ENCODE data around the gene PHPT1. TPM values are rescaled to one million over a fixed set of nuclear protein-coding genes. Genes with fewer than 3 reads are reported as not detected.

Gene PHPT1
- total and polyA plus RNA-seq, 2 of the 13 experiments (the other 11 are each of a cell fraction or from before 2014, with no cell fraction given): 189 to 192 TPM

GRCh38 chr9:136885950-136886578 lies 36.9 kb downstream of the PHPT1 start, which contains the start of gene TRAF2:
Gene TRAF2 (plus strand): TSS chr9:136886516. CDS start chr9:136898741, 12,225 bp downstream.
- ChIA-PET POLR2A (interaction anchor here (0.7 to 7.1 kb wide), 16 partner anchors 10 to 244 kb away, joined by 3 to 45 read pairs (median 5); partner anchors contain the start of genes C8G, EDF1, FBXW5 and MAN1B1), CTCF (ENCODE audit: low intra/inter-chr PET ratio, low total read pairs) (no interaction called here)
- Histone ChIP-seq H3K79me2 (ENCODE audit: insufficient read depth, low read length) (peaks cover 43% of the 10 kb centered on the region), H3K27me3 (ENCODE audit: control insufficient read depth in 1 of 2, insufficient read depth in 2 of 2, low read length in 2 of 2) (no peaks in the 10 kb centered on the region), H3K4me1 (ENCODE audit: insufficient read depth, low read length) (peaks cover 57% of the 10 kb centered on the region), H4K20me1 (ENCODE audit: insufficient read depth, low read length) (0 out of 2 replicates have a peak, but pooled peaks cover 10% of the 10 kb centered on the region), H3K27ac (ENCODE audit: extremely low read length, insufficient read depth, low read length) (peak within 1 kb of the TSS; percentile 74), H3K9me3 (ENCODE audit: low read length) (no peaks in the 10 kb centered on the region), H3K9ac (ENCODE audit: insufficient read depth, low read depth, low read length) (peak within 1 kb of the TSS; percentile 89), H2AFZ (ENCODE audit: low read length) (no peak within 1 kb of the TSS), H3K4me2 (ENCODE audit: low read depth, low read length) (peak within 1 kb of the TSS; percentile 96), H3K4me3 (replicated peaks in 1 of 3; ENCODE audit: insufficient read depth in 1 of 3, low read depth in 2 of 3, low read length in 3 of 3) (peak within 1 kb of the TSS; percentile 81 to 92 (median 85)), H3K36me3 (replicated peaks in 1 of 2; ENCODE audit: control insufficient read depth in 1 of 2, insufficient read depth in 2 of 2, low read length in 2 of 2) (peaks cover 0 to 9% of the 10 kb centered on the region in 2 experiments; a peak in 3 of 5 replicates)
- WGBS (ENCODE audit: low lambda C conversion rate): 0% methylated on average over 21 of the region's 88 CpGs
- in situ Hi-C loops (cut with HindIII; ENCODE audit: extremely low pct_ligation_motif_present, low pct_unique_long_range_greater_than_20kb): no loop called here
- intact Hi-C loops (cut with micrococcal nuclease; ENCODE audit: unreplicated experiment): loop anchor here (5.0 to 10.0 kb wide), 2 partner anchors 51 to 101 kb away; no protein-coding TSS in a partner anchor
- no TSS peak for BruUV-seq (replicated peaks)
- peak; percentile 94 for DNase-seq (ENCODE audit: low spot score)
- no peak for FAIRE-seq
- peak; percentile 85 for ATAC-seq
- no peak for TF ChIP-seq THYN1 (CRISPR knock-in tag; IDR thresholded peaks at IDR 0.05; ENCODE audit: borderline replicate concordance, low read depth)
- peak; percentile 73; the same call in 1 of the 2 replicates for TF ChIP-seq ZSCAN12 (CRISPR knock-in tag; IDR thresholded peaks at IDR 0.05)
- TF ChIP-seq ZNF414 (CRISPR knock-in tag; IDR thresholded peaks at IDR 0.05): no peak
- no peak for TF ChIP-seq TOE1 (CRISPR knock-in tag; IDR thresholded peaks at IDR 0.05)
- TF ChIP-seq GLI4 (CRISPR knock-in tag; IDR thresholded peaks at IDR 0.05; ENCODE audit: borderline replicate concordance): 0 out of 2 replicates have a peak, but pooled peaks have one; percentile 43
- TF ChIP-seq CERS6 (CRISPR knock-in tag; IDR thresholded peaks at IDR 0.05): no peak
- no peak; the same call in 1 of the 2 replicates for TF ChIP-seq CSRNP1 (CRISPR knock-in tag; IDR thresholded peaks at IDR 0.05)
- no peak for TF ChIP-seq RCOR2 (CRISPR knock-in tag; IDR thresholded peaks at IDR 0.05)
- no peak for TF ChIP-seq SRF (IDR thresholded peaks at IDR 0.05; ENCODE audit: low read depth, low read length)
- TF ChIP-seq FOXK1 (CRISPR knock-in tag; IDR thresholded peaks at IDR 0.05; ENCODE audit: borderline replicate concordance, low read depth): no peak
- TF ChIP-seq ZNF713 (CRISPR knock-in tag; IDR thresholded peaks at IDR 0.05): no peak
- TF ChIP-seq MLLT10 (CRISPR knock-in tag; IDR thresholded peaks at IDR 0.05): no peak
- TF ChIP-seq SMAD3 (CRISPR knock-in tag; IDR thresholded peaks at IDR 0.05): no peak
- TF ChIP-seq EHMT2 (IDR thresholded peaks at IDR 0.05; ENCODE audit: borderline replicate concordance, low read depth, low read length): no peak
- no peak for TF ChIP-seq ZNF567 (CRISPR knock-in tag; IDR thresholded peaks at IDR 0.05; ENCODE audit: borderline replicate concordance)
- TF ChIP-seq ZNF724P (CRISPR knock-in tag; IDR thresholded peaks at IDR 0.05; ENCODE audit: borderline replicate concordance): no peak
- no peak for TF ChIP-seq ZKSCAN5 (CRISPR knock-in tag; IDR thresholded peaks at IDR 0.05)
- no peak; the same call in 1 of the 2 replicates for TF ChIP-seq ZNF275 (CRISPR knock-in tag; IDR thresholded peaks at IDR 0.05; ENCODE audit: borderline replicate concordance)
- TF ChIP-seq SOX6 (IDR thresholded peaks at IDR 0.05): no peak
- no peak; the same call in 1 of the 2 replicates for TF ChIP-seq SOX6 (CRISPR knock-in tag; IDR thresholded peaks at IDR 0.05)
- no peak for TF ChIP-seq SATB2 (CRISPR knock-in tag; IDR thresholded peaks at IDR 0.05)

Measured in HepG2 (cell line).